Measurements from ENCODE around the gene NFIC.

The NFIC gene

DNA sequence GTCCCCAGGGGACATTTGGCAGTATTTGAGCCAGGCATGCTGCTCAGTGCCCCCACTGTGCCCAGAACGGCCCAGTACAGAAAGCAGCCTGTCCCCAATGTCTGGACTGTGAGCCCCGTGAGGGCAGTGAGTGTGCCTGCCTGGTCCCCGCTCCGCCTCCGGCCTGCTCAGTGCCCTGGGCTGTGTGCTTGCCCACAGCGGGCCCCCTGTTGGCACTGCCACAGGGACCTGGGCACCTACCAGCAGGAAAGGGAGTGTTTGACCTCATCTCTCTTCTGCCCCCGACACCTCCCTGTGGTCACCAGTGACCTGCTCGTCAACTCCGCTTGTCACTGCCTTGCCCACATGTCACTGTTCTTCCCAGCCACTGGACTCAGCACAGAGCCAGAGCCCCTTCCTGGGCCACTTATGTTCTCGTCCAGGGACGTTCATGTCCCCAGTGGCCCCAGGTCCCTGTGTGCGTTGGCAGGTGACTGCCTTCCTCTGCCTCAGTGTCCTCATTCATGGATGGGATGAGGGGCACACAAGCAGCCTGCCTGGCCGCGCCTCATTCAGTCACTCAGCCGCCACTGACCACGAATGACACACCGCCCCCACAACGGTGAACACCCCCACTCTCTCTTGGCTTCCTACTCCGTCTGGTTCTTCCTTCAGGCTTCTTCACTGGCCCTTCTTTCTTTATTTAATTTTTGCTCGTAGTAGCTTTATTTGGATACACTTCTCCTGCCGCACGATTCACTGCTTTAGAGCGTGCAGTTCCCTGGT lies 142.6 kb downstream of the NFIC start:
- no peak for DNase-seq (ENCODE audit: low spot score)

- peak; percentile 57 for DNase-seq (ENCODE audit: low spot score)
These were observed 143.2 kb downstream of the NFIC start for GRCh38 chr19:3509566-3509989.

DNA sequence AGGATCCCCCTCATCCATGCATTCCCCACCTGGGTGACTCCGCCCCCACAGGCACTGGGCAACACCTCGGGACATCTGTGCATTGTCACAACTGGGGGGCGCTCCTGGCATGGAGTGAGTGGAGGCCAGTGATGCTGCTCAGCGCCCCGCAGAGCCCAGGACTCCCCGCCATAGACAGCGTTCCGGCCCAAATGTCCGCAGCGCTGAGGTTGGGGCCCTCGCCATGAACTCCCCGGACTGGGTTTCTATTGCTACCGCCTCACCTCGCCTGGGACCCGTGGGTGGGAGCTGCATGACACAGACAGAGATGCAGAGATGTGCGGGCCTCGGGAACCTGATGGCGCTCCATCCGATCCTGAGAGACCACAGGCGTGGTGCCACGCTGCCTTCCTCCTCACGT lies 144.3 kb downstream of the NFIC start:
- no peak for DNase-seq (ENCODE audit: low spot score)

DNA sequence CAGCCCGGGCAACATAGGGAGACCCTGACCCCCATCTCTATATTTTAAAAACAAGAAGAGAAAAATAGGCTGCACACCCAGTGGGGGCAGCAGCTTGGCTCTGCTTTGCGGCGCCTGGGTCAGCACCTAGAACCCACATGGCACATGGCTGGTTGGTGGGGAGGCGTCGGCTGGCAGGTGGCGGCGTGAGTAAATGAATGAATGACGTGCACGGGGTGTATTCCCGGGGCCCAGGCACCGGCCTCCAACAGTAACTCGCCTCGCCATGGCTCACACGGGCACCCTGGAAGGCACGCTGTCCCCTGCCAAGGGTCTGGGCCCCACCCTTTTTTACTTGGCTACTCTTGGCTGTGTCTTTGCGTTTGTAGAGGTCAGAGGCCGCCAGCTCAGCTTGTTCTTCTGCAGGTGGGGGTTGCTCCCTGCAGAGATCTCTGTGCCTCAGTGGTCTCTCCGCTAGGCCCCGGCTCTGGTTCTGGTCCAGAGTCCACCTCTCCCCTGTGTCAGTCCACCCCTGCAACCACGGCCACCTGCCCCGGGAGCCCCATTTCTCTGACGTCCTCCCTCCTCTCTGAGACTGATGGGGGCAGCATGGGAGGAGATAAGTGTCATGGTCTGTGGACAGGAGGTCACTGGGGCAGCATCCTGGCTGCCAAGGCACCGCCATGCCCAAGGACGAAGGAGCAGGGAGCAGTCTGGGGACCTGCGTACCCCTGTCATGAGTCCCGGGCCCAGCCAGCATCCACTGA lies 145.3 kb downstream of the NFIC start:
- DNase-seq (ENCODE audit: low spot score): no peak

DNA sequence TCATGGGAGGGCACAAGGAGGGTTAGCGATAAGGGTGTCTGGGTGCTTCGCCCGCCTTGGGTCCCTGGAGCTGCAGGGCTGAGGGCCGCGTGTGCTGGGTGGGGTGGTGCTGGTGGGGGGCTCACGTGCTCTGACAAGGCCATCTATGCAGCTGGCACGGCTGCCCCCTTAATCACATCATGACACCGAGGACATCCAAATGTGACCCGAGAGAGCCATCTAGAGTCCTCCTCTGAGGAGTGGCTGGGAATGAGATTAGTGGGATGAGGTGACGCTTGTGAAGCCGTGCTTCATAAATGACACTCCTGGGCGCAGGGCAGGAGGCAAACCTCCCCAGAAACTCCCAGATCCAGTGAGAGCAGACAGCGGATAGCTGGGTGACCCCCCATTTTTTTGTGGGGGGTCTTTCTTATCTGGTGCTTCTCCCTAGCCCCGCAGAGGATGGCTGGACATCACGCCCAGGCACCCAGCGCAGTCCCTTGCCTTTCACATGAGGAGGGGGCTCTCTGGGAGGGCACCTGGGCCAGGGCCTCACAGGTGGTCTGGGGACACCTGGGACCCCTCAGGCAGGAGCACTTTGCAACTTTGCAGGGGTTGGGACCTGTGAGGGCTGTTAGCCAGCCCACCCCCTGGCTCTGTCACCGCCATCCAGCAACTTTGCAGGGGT lies 146.3 kb downstream of the NFIC start:
- DNase-seq (ENCODE audit: low spot score): no peak

DNA sequence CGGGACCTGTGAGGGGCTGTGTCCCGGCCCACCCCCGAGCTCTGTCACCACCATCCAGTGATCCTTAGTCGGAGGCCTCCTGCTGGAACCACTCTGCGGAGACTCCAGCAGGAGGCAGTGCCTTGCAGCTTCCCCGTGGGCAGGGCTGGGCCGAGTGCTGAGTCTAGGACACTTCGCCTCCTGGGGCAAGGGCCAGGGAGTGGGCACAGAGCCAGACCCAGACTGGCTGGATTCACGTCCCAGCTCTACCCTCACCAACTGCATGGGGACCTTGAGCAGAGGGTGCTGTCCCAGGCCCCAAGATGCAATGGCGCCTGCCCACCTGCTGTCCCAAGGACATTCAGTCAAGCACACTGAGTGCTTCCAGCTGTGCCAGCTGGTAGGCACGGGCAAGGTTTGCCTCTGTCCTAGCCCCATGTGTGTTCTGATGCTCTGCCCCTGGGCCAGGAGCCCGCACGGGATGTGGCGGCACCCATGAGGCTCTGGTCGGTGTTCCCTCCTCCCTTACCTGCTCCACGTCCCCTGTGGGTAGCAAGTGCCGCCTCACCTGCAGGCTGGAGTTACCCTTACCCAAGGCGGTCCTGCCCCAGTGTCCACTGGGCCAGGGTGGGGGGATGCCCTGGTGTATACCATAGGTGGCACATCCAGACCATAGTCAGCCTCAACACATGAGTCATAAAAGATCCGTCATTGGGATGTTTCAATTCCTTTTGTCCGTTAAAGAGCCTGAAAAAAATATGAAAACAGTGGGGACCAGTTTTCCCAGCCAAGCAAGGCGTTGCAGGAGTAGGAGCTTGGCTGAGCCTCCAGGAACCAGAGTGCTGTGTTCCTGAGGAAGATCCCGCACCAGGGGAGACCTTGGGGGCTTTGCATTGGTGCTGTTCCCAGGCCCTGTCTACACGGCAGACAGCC lies 147.1 kb downstream of the NFIC start:
- DNase-seq (ENCODE audit: low spot score): no peak

GRCh38 chr19:3514930-3515329 lies 148.5 kb downstream of the NFIC start:
- DNase-seq (ENCODE audit: low spot score): no peak

DNA sequence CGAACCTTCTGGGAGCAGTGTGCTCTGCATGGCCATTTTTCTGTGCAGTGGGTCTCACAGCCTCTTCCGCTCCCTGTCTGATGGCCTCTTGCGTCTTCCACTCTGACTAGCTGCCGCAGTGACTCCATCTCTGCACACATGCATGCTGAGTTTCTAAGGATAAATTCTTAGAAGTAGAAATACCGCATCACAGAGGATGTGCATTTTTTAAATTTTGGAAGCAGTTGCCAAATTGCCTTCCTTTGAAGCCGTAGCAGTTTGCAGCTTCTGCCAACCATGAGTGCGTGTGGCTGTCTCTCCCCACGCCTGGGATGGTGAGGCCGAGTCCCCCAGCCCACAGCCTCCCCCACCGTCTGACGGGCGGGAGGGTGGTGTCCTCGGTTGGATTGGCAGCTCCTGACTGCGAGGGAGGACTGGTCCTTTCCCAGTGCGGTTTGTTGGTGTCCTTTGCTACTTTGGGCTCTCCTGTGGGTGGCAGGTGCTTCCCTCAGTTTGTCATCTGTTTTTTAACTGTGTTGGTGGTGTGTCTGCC lies 149.6 kb downstream of the NFIC start:
- peak; percentile 56 for DNase-seq (ENCODE audit: low spot score)

- DNase-seq (ENCODE audit: low spot score): no peak
These were observed 150.4 kb downstream of the NFIC start for GRCh38 chr19:3516675-3517207.

DNA sequence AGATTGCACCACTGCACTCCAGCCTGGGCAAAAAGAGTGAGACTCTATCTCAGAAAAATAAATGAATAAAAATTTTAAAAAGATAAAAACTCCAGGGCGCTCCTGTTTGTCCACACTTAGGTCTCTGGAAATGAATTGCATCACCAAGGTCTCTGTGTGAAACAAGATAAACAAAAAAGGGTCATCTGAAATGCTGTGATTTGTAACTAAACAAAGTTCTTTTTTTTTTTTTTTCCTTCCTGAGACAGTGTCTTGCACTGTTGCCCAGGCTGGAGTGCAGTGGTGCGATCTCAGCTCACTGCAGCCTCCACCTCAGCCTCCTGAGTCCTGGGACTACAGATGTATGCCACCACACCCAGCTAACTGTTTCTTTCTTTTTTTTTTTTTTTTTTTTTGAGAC lies 151.3 kb downstream of the NFIC start:
- no peak for DNase-seq (ENCODE audit: low spot score)

- DNase-seq (ENCODE audit: low spot score): no peak
These were observed 151.9 kb downstream of the NFIC start for GRCh38 chr19:3518255-3518654.

DNA sequence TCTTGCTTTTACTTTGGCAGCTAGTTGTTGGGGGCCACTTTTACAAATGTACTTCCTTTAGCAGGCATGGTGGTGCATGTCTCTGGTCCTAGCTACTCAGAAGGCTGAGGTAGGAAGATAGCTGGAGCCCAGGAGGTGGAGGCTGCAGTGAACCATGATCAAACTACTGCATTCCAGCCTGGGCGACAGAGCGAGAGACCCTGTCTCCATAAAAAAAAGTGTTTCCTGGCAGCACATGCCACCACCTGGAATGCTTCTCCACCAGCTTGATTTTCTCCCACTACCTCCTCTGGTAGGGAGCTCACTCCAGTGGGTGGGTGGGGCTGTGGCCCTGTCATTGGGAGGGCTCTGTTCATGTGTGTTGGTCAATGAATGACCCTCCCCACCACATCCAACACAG lies 152.3 kb downstream of the NFIC start:
- DNase-seq (ENCODE audit: low spot score): no peak
